Mesenchymal stem cell (in vitro differentiated cells and primary cell): ENCODE results near the gene TRIM15.

Experiments
- DNase-seq: peaks from one replicate; pipeline ENCODE4 v3.0.0-alpha.2; 2013
- H2AFZ ChIP-seq: one replicate; pipeline ENCODE4 v1.6.1; 2013; ENCODE audit warnings: low read depth, mild to moderate bottlenecking, control low read depth, inconsistent platforms, low read length, moderate library complexity
- H2AK5ac ChIP-seq: 2 replicates; pipeline ENCODE4 v1.6.1; 2013; ENCODE audit warnings: low read length, moderate library complexity, mild to moderate bottlenecking, inconsistent platforms; ENCODE audit not compliant: severe bottlenecking
- H2BK120ac ChIP-seq: one replicate; pipeline ENCODE4 v1.6.1; 2013; ENCODE audit warnings: low read depth, mild to moderate bottlenecking, inconsistent platforms, low read length, moderate library complexity
- H2BK12ac ChIP-seq, 2 experiments: one replicate each; pipeline ENCODE4 v1.6.1; 2013; ENCODE audit warnings: inconsistent platforms in 2 of 2, low read length in 2 of 2, mild to moderate bottlenecking in 2 of 2, moderate library complexity in 2 of 2, control low read depth in 1 of 2
- H2BK15ac ChIP-seq: one replicate; pipeline ENCODE4 v1.6.1; 2013; ENCODE audit warnings: mild to moderate bottlenecking, low read depth, inconsistent platforms; ENCODE audit not compliant: poor library complexity, severe bottlenecking
- H2BK5ac ChIP-seq: 2 replicates; pipeline ENCODE4 v1.6.1; 2013; ENCODE audit warnings: low read depth, mild to moderate bottlenecking, low read length, control low read depth, inconsistent platforms; ENCODE audit not compliant: poor library complexity, severe bottlenecking
- H3K14ac ChIP-seq, 2 experiments: one replicate each; pipeline ENCODE4 v1.6.1; 2013; ENCODE audit warnings: inconsistent platforms in 2 of 2, low read length in 2 of 2, control low read depth in 1 of 2, mild to moderate bottlenecking in 1 of 2, moderate library complexity in 1 of 2
- H3K18ac ChIP-seq, 2 experiments: one replicate each; pipeline ENCODE4 v1.6.1; 2013; ENCODE audit warnings: inconsistent platforms in 2 of 2, low read length in 2 of 2, control low read depth in 1 of 2, low read depth in 1 of 2, mild to moderate bottlenecking in 1 of 2
- H3K23ac ChIP-seq, 2 experiments: one replicate each; pipeline ENCODE4 v1.6.1; 2013; ENCODE audit warnings: inconsistent platforms in 2 of 2, low read length in 2 of 2, mild to moderate bottlenecking in 2 of 2, moderate library complexity in 2 of 2, control low read depth in 1 of 2
- H3K27ac ChIP-seq: 2 replicates; pipeline ENCODE4 v1.5.1; 2013; ENCODE audit warnings: mild to moderate bottlenecking, moderate library complexity, low read length, control low read depth, inconsistent platforms; ENCODE audit not compliant: poor library complexity, severe bottlenecking
- H3K27me3 ChIP-seq, 2 experiments: 2 replicates each; pipeline versions ENCODE4 v1.6.1 to v1.7.0; 2013; ENCODE audit warnings: low read length in 2 of 2, mild to moderate bottlenecking in 2 of 2, moderate library complexity in 2 of 2, control low read depth in 1 of 2, inconsistent platforms in 1 of 2; ENCODE audit not compliant: control insufficient read depth in 1 of 2, insufficient read depth in 1 of 2
- H3K36me3 ChIP-seq, 2 experiments: 2 replicates each; pipeline versions ENCODE4 v1.6.1 to v1.7.0; 2013; ENCODE audit warnings: low read length in 2 of 2, control low read depth in 1 of 2, inconsistent platforms in 1 of 2, low read depth in 1 of 2, mild to moderate bottlenecking in 1 of 2; ENCODE audit not compliant: insufficient read depth in 2 of 2, control insufficient read depth in 1 of 2
- H3K4ac ChIP-seq, 2 experiments: one replicate each; pipeline ENCODE4 v1.6.1; 2013; ENCODE audit warnings: inconsistent platforms in 2 of 2, low read length in 2 of 2, mild to moderate bottlenecking in 2 of 2, moderate library complexity in 2 of 2, control low read depth in 1 of 2, low read depth in 1 of 2
- H3K4me1 ChIP-seq: 2 replicates; pipeline ENCODE4 v1.6.1; 2013; ENCODE audit warnings: low read depth, low read length, control low read depth; ENCODE audit not compliant: control insufficient read depth, insufficient read depth
- H3K4me2 ChIP-seq: 2 replicates; pipeline ENCODE4 v1.6.1; 2013; ENCODE audit warnings: low read length, mild to moderate bottlenecking, inconsistent platforms; ENCODE audit not compliant: poor library complexity, severe bottlenecking
- H3K4me3 ChIP-seq, 2 experiments: 2 replicates each; pipeline versions ENCODE4 v1.5.1 to v1.7.0; 2013; ENCODE audit warnings: low read length in 2 of 2, mild to moderate bottlenecking in 2 of 2, control low read depth in 1 of 2, low read depth in 1 of 2; ENCODE audit not compliant: insufficient read depth in 1 of 2
- H3K79me1 ChIP-seq: replicated peaks from 2 replicates; pipeline ENCODE4 v1.6.1; 2013; ENCODE audit warnings: mild to moderate bottlenecking, control low read depth, low read length, inconsistent platforms; ENCODE audit not compliant: poor library complexity, severe bottlenecking
- H3K9ac ChIP-seq: 2 replicates; pipeline ENCODE4 v1.7.0; 2013; ENCODE audit warnings: mild to moderate bottlenecking, low read length, moderate library complexity
- H3K9me3 ChIP-seq: 2 replicates; pipeline ENCODE4 v1.7.0; 2013; ENCODE audit warnings: mild to moderate bottlenecking, low read length; ENCODE audit not compliant: control insufficient read depth
- H4K8ac ChIP-seq: one replicate; pipeline ENCODE4 v1.6.1; 2013; ENCODE audit warnings: inconsistent platforms, mild to moderate bottlenecking, low read length, moderate library complexity
- H4K91ac ChIP-seq: one replicate; pipeline ENCODE4 v1.6.1; 2013; ENCODE audit warnings: mild to moderate bottlenecking, low read length, inconsistent platforms
- WGBS: methylation state at CpG from one replicate; pipeline ENCODE4 v1.1.7; 2013; ENCODE audit warnings: mixed read lengths; 5-methylcytosine and 5-hydroxymethylcytosine counted together

TRIM15 gene

DNA sequence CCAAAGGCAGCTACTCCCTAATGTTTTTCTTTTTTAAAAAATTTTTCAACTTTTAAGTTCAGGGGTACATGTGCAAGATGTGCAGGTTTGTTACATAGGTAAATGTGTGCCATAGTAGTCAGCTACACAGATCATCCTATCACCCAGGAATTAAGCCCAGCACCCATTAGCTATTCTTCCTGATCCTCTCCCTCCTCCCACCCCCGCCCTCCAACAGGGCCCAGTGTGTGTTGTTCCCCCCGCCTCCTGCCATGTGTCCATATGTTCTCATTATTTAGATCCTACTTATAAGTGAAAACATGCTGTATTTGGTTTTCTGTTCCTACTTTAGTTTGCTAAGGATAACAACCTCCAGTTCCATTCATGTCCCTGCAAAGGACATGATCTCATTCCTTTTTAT is 12.4 kb downstream of the TRIM15 start:
- Histone ChIP-seq H3K4me3 (no peak overlapping the region), H2BK120ac (no peak overlapping the region), H2BK12ac (no peak overlapping the region), H3K9me3 (peaks cover 14% of the 10 kb centered on the region), H3K9ac (no peak overlapping the region), H2AK5ac (no peak overlapping the region), H3K4ac (no peak overlapping the region), H2BK15ac (no peak overlapping the region), H3K79me1 (no peaks in the 10 kb centered on the region), H3K14ac (no peak overlapping the region), H4K8ac (no peak overlapping the region), H3K23ac (no peak overlapping the region), H3K27me3 (peaks cover 35 to 77% of the 10 kb centered on the region in 2 experiments), H3K18ac (no peak overlapping the region), H4K91ac (no peak overlapping the region), H3K36me3 (no peaks in the 10 kb centered on the region), H2AFZ (no peak overlapping the region), H3K4me1 (peaks cover 6% of the 10 kb centered on the region), H3K27ac (no peak overlapping the region), H3K4me2 (no peak overlapping the region), H2BK5ac (no peak overlapping the region)
- no CpG with 5 or more reads among the region's 2 CpGs for WGBS
- no peak for DNase-seq

DNA sequence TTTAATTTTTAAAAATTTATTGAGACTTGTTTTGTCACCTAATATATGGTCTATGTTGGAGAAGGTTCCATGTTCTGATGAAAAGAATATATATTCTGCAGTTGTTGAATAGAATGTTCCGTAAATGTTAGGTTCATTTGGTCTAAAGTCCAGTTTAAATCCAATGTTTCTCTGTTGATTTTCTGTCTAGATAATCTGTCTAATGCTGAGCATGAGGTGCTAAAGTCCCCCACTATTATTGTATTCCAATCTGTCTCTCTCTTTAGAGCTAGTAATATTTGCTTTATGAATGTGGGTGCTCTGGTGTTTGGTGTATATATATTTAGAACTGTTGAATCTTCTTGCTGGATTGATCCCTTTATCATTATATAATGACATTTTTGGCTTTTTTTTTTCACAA is 15.5 kb downstream of the TRIM15 start:
- peaks cover 14% of the 10 kb centered on the region for H3K9me3 ChIP-seq
- no peak overlapping the region for H3K14ac ChIP-seq
- H2AK5ac ChIP-seq, result no peak overlapping the region
- H3K27ac ChIP-seq, result no peak overlapping the region
- H4K8ac ChIP-seq, result no peak overlapping the region
- H2BK5ac ChIP-seq, result no peak overlapping the region
- no peaks in the 10 kb centered on the region for H3K79me1 ChIP-seq
- H3K27me3 ChIP-seq, result peaks cover 11 to 50% of the 10 kb centered on the region in 2 experiments
- H4K91ac ChIP-seq, result no peak overlapping the region
- H2BK12ac ChIP-seq, result no peak overlapping the region
- no peak overlapping the region for H2BK120ac ChIP-seq
- H3K9ac ChIP-seq, result no peak overlapping the region
- no peaks in the 10 kb centered on the region for H3K36me3 ChIP-seq
- no peak overlapping the region for H2BK15ac ChIP-seq
- H3K4me2 ChIP-seq, result no peak overlapping the region
- no peaks in the 10 kb centered on the region for H3K4me1 ChIP-seq
- H3K4me3 ChIP-seq, result no peak overlapping the region
- DNase-seq, result no peak
- 88% methylated on average over 1 of the region's 1 CpG for WGBS
- no peak overlapping the region for H2AFZ ChIP-seq
- H3K18ac ChIP-seq, result no peak overlapping the region
- no peak overlapping the region for H3K4ac ChIP-seq
- no peak overlapping the region for H3K23ac ChIP-seq

DNA sequence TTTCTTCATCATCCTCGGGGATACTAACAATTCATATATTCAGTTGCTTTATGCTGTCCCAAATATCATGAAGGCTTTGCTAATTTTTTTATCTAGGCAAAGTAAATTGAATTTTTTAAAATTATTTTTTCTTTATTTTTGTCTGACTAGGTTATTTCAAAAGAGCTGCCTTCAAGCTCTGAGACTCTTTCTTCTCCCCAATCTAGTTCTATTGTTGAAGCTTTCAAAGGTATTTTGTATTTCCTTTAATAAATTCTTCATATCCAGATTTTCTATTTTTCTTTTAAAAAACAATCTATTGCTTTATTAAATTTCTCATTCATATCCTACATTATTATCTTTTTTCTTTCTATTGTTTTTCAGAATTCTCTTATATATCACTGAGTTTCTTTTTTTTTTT is 16.8 kb downstream of the TRIM15 start:
- Histone ChIP-seq H3K14ac (no peak overlapping the region), H2AK5ac (no peak overlapping the region), H4K8ac (no peak overlapping the region), H4K91ac (no peak overlapping the region), H2BK5ac (no peak overlapping the region), H3K27ac (no peak overlapping the region), H2BK15ac (no peak overlapping the region), H3K18ac (no peak overlapping the region), H3K23ac (no peak overlapping the region), H3K4ac (no peak overlapping the region), H3K9me3 (peaks cover 14% of the 10 kb centered on the region), H2AFZ (no peak overlapping the region), H3K4me2 (no peak overlapping the region), H3K27me3 (peaks cover 4 to 37% of the 10 kb centered on the region in 2 experiments), H3K9ac (no peak overlapping the region), H3K4me1 (no peaks in the 10 kb centered on the region), H2BK120ac (no peak overlapping the region), H3K79me1 (no peaks in the 10 kb centered on the region), H3K4me3 (no peak overlapping the region), H2BK12ac (no peak overlapping the region), H3K36me3 (peaks cover 8% of the 10 kb centered on the region in 2 experiments)
- WGBS, result no CpG with 5 or more reads among the region's 1 CpG
- no peak for DNase-seq

DNA sequence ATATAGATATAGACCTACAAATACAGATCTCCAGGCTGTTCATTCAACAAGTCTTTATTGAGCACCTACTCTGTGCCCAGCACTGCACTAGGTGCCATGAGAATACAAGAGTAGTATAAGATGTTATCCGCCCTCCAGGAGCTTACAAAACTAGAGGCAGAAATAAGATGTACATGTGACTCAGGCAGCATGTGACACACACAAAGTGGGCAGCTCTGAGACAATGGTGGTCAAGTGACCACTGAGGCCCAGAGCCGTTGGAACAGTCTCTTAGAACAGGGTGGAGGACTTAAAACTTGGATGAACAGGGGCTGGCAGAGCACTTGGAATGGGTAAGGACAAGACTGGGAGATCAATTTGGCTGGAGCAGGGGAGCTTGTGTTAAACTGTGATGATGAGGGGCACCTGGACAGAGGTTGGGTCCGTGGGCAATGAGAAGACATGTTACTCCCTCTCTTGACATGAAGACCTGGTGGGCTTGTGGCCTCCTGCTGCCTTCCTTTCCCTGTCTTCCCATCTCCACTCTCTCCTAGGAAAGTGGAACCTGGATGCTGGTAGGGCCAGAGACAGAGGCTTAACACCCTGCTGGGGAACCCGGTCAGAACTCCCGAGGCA is 21.2 kb downstream of the TRIM15 start:
- WGBS, result 98% methylated on average over 3 of the region's 5 CpGs
- Histone ChIP-seq H3K36me3 (peaks cover 32 to 46% of the 10 kb centered on the region in 2 experiments), H4K91ac (no peak overlapping the region), H3K4ac (no peak overlapping the region), H2BK120ac (no peak overlapping the region), H3K9ac (no peak overlapping the region), H2BK12ac (no peak overlapping the region), H3K27me3 (peaks cover 0 to 2% of the 10 kb centered on the region in 2 experiments), H3K14ac (no peak overlapping the region), H3K4me2 (no peak overlapping the region), H3K9me3 (peaks cover 7% of the 10 kb centered on the region), H3K4me1 (no peaks in the 10 kb centered on the region), H2AK5ac (no peak overlapping the region), H3K79me1 (peaks cover 3% of the 10 kb centered on the region), H3K18ac (no peak overlapping the region), H3K23ac (no peak overlapping the region), H3K27ac (no peak overlapping the region), H2BK5ac (no peak overlapping the region), H4K8ac (no peak overlapping the region), H2AFZ (no peak overlapping the region), H2BK15ac (no peak overlapping the region), H3K4me3 (no peak overlapping the region)
- no peak for DNase-seq
